ENCODE data around the gene SENP3. TPM values are rescaled to one million over a fixed set of nuclear protein-coding genes. Genes with fewer than 3 reads are reported as not detected.
"Not testable (repeated sequence)": the region's sequence is repeated elsewhere in the genome, so short reads cannot be mapped to it uniquely, and the experiment has no call there.

The SENP3 gene
- total RNA-seq, 2 experiments from 2014 or later = 77.6 to 100 TPM

- no TSS peak for BruUV-seq (replicated peaks)
- CTCF ChIA-PET (ENCODE audit: unreplicated experiment) = no interaction called here
- intact Hi-C loops (cut with micrococcal nuclease; ENCODE audit: unreplicated experiment) = no loop called here
- Histone ChIP-seq H3K9me2 (ENCODE audit: insufficient read depth, low read length) (no peaks in the 10 kb centered on the region), H3K4me1 (ENCODE audit: insufficient read depth, low read length, poor library complexity, severe bottlenecking) (no peaks in the 10 kb centered on the region), H3K9me3 (ENCODE audit: low read length) (no peaks in the 10 kb centered on the region), H2AFZ (ENCODE audit: low read length) (no peak overlapping the region), H4K20me1 (ENCODE audit: insufficient read depth, low read length) (no peaks in the 10 kb centered on the region), H3K79me2 (ENCODE audit: insufficient read depth, low read depth, low read length) (no peaks in the 10 kb centered on the region), H3K4me2 (ENCODE audit: low read length) (no peak overlapping the region), H3K27ac (ENCODE audit: low read depth, low read length, poor library complexity, severe bottlenecking) (no peak overlapping the region), H3K36me3 (ENCODE audit: insufficient read depth, low read length) (peaks cover 92% of the 10 kb centered on the region), H3K4me3 (ENCODE audit: low read depth, low read length, poor library complexity, severe bottlenecking) (no peak overlapping the region)
- DNase-seq (ENCODE audit: low spot score) = no peak
- TF ChIP-seq EZH2phosphoT487 (IDR thresholded peaks at IDR 0.05; ENCODE audit: borderline replicate concordance, low read depth, low read length) (no peak), CTCF (conservative IDR thresholded peaks at IDR 0.05; ENCODE audit: low read length) (no peak)
- POLR2A ChIA-PET = no interaction called here
Measured at GRCh38 chr17:7592422-7593021, 30.8 kb downstream of the SENP3 start.

- POLR2A ChIA-PET = no interaction called here
- no peaks in the 10 kb centered on the region for H3K79me2 ChIP-seq (ENCODE audit: insufficient read depth, low read depth, low read length)
- no TSS peak for BruUV-seq (replicated peaks)
Measured at GRCh38 chr17:7593296-7593695, 31.6 kb downstream of the SENP3 start.

GRCh38 chr17:7597561-7597960 lies 35.8 kb downstream of the SENP3 start:
- H3K36me3 ChIP-seq (ENCODE audit: insufficient read depth, low read length) = peaks cover 87% of the 10 kb centered on the region
- DNase-seq (ENCODE audit: low spot score); H3K9me2 ChIP-seq (ENCODE audit: insufficient read depth, low read length); H3K27ac ChIP-seq (ENCODE audit: low read depth, low read length, poor library complexity, severe bottlenecking); POLR2A ChIA-PET; H3K4me3 ChIP-seq (ENCODE audit: low read depth, low read length, poor library complexity, severe bottlenecking); H3K79me2 ChIP-seq (ENCODE audit: insufficient read depth, low read depth, low read length); H3K9me3 ChIP-seq (ENCODE audit: low read length); intact Hi-C loops (cut with micrococcal nuclease; ENCODE audit: unreplicated experiment); H4K20me1 ChIP-seq (ENCODE audit: insufficient read depth, low read length); CTCF ChIA-PET (ENCODE audit: unreplicated experiment); H3K4me2 ChIP-seq (ENCODE audit: low read length); BruUV-seq (replicated peaks); H3K4me1 ChIP-seq (ENCODE audit: insufficient read depth, low read length, poor library complexity, severe bottlenecking); H2AFZ ChIP-seq (ENCODE audit: low read length): not testable (repeated sequence)

More at GRCh38 chr17:7593296-7593695, 31.6 kb downstream of the SENP3 start:
- DNase-seq (ENCODE audit: low spot score) = no peak
- H2AFZ ChIP-seq (ENCODE audit: low read length) = no peak overlapping the region
- no peaks in the 10 kb centered on the region for H3K9me3 ChIP-seq (ENCODE audit: low read length)
- no peak overlapping the region for H3K27ac ChIP-seq (ENCODE audit: low read depth, low read length, poor library complexity, severe bottlenecking)
- no peaks in the 10 kb centered on the region for H3K4me1 ChIP-seq (ENCODE audit: insufficient read depth, low read length, poor library complexity, severe bottlenecking)
- intact Hi-C loops (cut with micrococcal nuclease; ENCODE audit: unreplicated experiment) = no loop called here
- H3K36me3 ChIP-seq (ENCODE audit: insufficient read depth, low read length) = peaks cover 88% of the 10 kb centered on the region
- H4K20me1 ChIP-seq (ENCODE audit: insufficient read depth, low read length) = no peaks in the 10 kb centered on the region
- H3K9me2 ChIP-seq (ENCODE audit: insufficient read depth, low read length) = no peaks in the 10 kb centered on the region
- no peak overlapping the region for H3K4me2 ChIP-seq (ENCODE audit: low read length)
- H3K4me3 ChIP-seq (ENCODE audit: low read depth, low read length, poor library complexity, severe bottlenecking) = no peak overlapping the region
- no peak for TF ChIP-seq CTCF (conservative IDR thresholded peaks at IDR 0.05; ENCODE audit: low read length)
- TF ChIP-seq EZH2phosphoT487 (IDR thresholded peaks at IDR 0.05; ENCODE audit: borderline replicate concordance, low read depth, low read length) = no peak
- CTCF ChIA-PET (ENCODE audit: unreplicated experiment) = no interaction called here
